GM12878 (cell line): ENCODE results near the gene CFL2. TPM values are rescaled to one million over a fixed set of nuclear protein-coding genes. Genes with fewer than 3 reads are reported as not detected.

Source experiments
- ATAC-seq: fragments of 200-7000 bp; cut with Tn5 transposase; 3 replicates; pipeline ENCODE4 v1.9.1; 2020; ENCODE audit warnings: mild to moderate bottlenecking, moderate library complexity
- BruUV-seq: library from RNA; stranded (reverse); fragments of 400-500 nt; replicated peaks from 2 replicates; lab custom pipeline; 2021; lab: Mats Ljungman, UMichigan
- CTCF ChIA-PET: fragments of 300-600 bp; sonication (Branson Sonifier 250); formaldehyde crosslinking; extraction: SDS; loops from one replicate; lab custom pipeline; 2021; ENCODE audit warnings: inconsistent platforms; lab: Yijun Ruan, JAX
- POLR2A ChIA-PET: fragments of 350-600 bp; formaldehyde crosslinking; extraction: SDS; loops from one replicate; lab custom pipeline; 2021; ENCODE audit warnings: inconsistent platforms; lab: Charles Lee
- RAD21 ChIA-PET: fragments of 300-600 bp; sonication (Branson Sonifier 250); formaldehyde crosslinking; loops from one replicate; lab custom pipeline; 2023; ENCODE audit warnings: antibody characterized with exemption; ENCODE audit not compliant: unreplicated experiment; lab: Charles Lee
- SMC1A ChIA-PET: fragments of 300-600 bp; sonication (Branson Sonifier 250); formaldehyde crosslinking; loops from one replicate; lab custom pipeline; 2023; ENCODE audit not compliant: unreplicated experiment, uncharacterized antibody; lab: Charles Lee
- DNase-seq: peaks from one replicate; pipeline ENCODE4 v3.0.0-alpha.2; 2011; ENCODE audit warnings: low read depth, low spot score
- FAIRE-seq: peaks from 3 replicates; lab custom pipeline; 2011; peaks lifted over from hg19 to GRCh38; lab: Jason Lieb, UNC
- H2AFZ ChIP-seq: 2 replicates; pipeline ENCODE4 v1.6.0; 2011; ENCODE audit warnings: low read depth, low read length, control low read depth; ENCODE audit not compliant: control insufficient read depth
- H3K27ac ChIP-seq: 2 replicates; pipeline ENCODE4 v1.5.1; 2011; ENCODE audit warnings: control low read depth; ENCODE audit not compliant: control insufficient read depth, insufficient read depth
- H3K27me3 ChIP-seq, 2 experiments: replicated peaks in 1 of 2; 2 replicates each; pipeline versions ENCODE4 v1.6.0 to v1.6.1; 2011; ENCODE audit warnings: low read length in 1 of 2; ENCODE audit not compliant: control insufficient read depth in 2 of 2, insufficient read depth in 2 of 2
- H3K36me3 ChIP-seq, 2 experiments: 2 replicates each; pipeline ENCODE4 v1.5.1; 2011; ENCODE audit warnings: low read length in 1 of 2; ENCODE audit not compliant: control insufficient read depth in 2 of 2, insufficient read depth in 2 of 2
- H3K4me1 ChIP-seq: 2 replicates; pipeline ENCODE4 v1.6.1; 2011; ENCODE audit warnings: mild to moderate bottlenecking, low read length, moderate library complexity, mixed read lengths; ENCODE audit not compliant: control insufficient read depth, insufficient read depth
- H3K4me2 ChIP-seq: 2 replicates; pipeline ENCODE4 v1.6.0; 2011; ENCODE audit warnings: control low read depth; ENCODE audit not compliant: control insufficient read depth, insufficient read depth
- H3K4me3 ChIP-seq: fragments of 200-600 bp; sonication (generic); 2 replicates; pipeline ENCODE4 v1.5.1; 2016
- H3K79me2 ChIP-seq: 2 replicates; pipeline ENCODE4 v1.6.0; 2011; ENCODE audit warnings: low read length; ENCODE audit not compliant: control insufficient read depth, insufficient read depth
- H3K9ac ChIP-seq: 2 replicates; pipeline ENCODE4 v1.8.0; 2011; ENCODE audit warnings: low read length, control low read depth, mixed read lengths; ENCODE audit not compliant: control insufficient read depth, insufficient read depth
- H3K9me3 ChIP-seq: replicated peaks from 3 replicates; pipeline ENCODE4 v1.5.1; 2011; ENCODE audit warnings: mild to moderate bottlenecking, low read length; ENCODE audit not compliant: control insufficient read depth, insufficient read depth
- H4K20me1 ChIP-seq: 2 replicates; pipeline ENCODE4 v1.6.0; 2011; ENCODE audit not compliant: control insufficient read depth, insufficient read depth
- ASH2L ChIP-seq: fragments of 300-600, 200-600 bp; sonication (generic); IDR thresholded peaks from 2 replicates; pipeline ENCODE4 v1.6.1; 2017; ENCODE audit warnings: low read depth, mild to moderate bottlenecking, borderline replicate concordance
- FOXK2 ChIP-seq: fragments of 450-650 bp; IDR thresholded peaks from 2 replicates; pipeline ENCODE4 v1.6.1; 2017; ENCODE audit warnings: mild to moderate bottlenecking, moderate library complexity
- HDAC2 ChIP-seq: fragments of 200-600 bp; sonication (generic); IDR thresholded peaks from 2 replicates; pipeline ENCODE4 v1.6.1; 2017
- NFXL1 ChIP-seq: fragments of 450-650 bp; IDR thresholded peaks from 2 replicates; pipeline ENCODE4 v1.6.1; 2017; ENCODE audit warnings: antibody characterized with exemption, mild to moderate bottlenecking, borderline replicate concordance
- NFYB ChIP-seq: IDR thresholded peaks from 2 replicates; pipeline ENCODE4 v1.6.1; 2011; ENCODE audit warnings: low read depth, mild to moderate bottlenecking, low read length, improper control_type of control experiment, moderate library complexity; ENCODE audit not compliant: insufficient read depth
- NKRF ChIP-seq: fragments of 450-650 bp; conservative IDR thresholded peaks from 2 replicates; pipeline ENCODE4 v1.6.1; 2017; ENCODE audit warnings: mild to moderate bottlenecking, moderate library complexity
- POLR2AphosphoS5 ChIP-seq: IDR thresholded peaks from 2 replicates; pipeline ENCODE4 v1.6.1; 2011; ENCODE audit warnings: mild to moderate bottlenecking, low read length, inconsistent platforms
- PRDM15 ChIP-seq: fragments of 450-650 bp; formaldehyde crosslinking; IDR thresholded peaks from 2 replicates; pipeline ENCODE4 v1.4.0; 2020; ENCODE audit warnings: mild to moderate bottlenecking, moderate library complexity
- SIX5 ChIP-seq: IDR thresholded peaks from 2 replicates; pipeline ENCODE4 v1.6.1; 2011; ENCODE audit warnings: mild to moderate bottlenecking, low read depth, low read length, moderate library complexity; ENCODE audit not compliant: severe bottlenecking
- SP1 ChIP-seq: IDR thresholded peaks from one replicate; pipeline ENCODE4 v1.6.1; 2011; ENCODE audit warnings: low read depth, low read length
- SREBF2 ChIP-seq: IDR thresholded peaks from 2 replicates; pipeline ENCODE4 v1.6.1; 2012; ENCODE audit warnings: mild to moderate bottlenecking, low read length
- STAT3 ChIP-seq: IDR thresholded peaks from 2 replicates; pipeline ENCODE4 v1.6.1; 2011; ENCODE audit warnings: low read depth, low read length, improper control_type of control experiment
- WRNIP1 ChIP-seq: IDR thresholded peaks from 2 replicates; pipeline ENCODE4 v1.6.1; 2011; ENCODE audit warnings: low read depth, low read length, improper control_type of control experiment, borderline replicate concordance
- ZBED1 ChIP-seq: IDR thresholded peaks from 2 replicates; pipeline ENCODE4 v1.6.1; 2016; ENCODE audit warnings: borderline replicate concordance
- ZNF274 ChIP-seq: IDR thresholded peaks from one replicate; pipeline ENCODE4 v1.8.0; 2011; ENCODE audit not compliant: insufficient read length, insufficient read depth
- WGBS: methylation state at CpG from one replicate; pipeline ENCODE4 v1.1.6; 2016; ENCODE audit warnings: low lambda C conversion rate; ENCODE audit not compliant: insufficient replicate concordance, insufficient coverage; ENCODE audit errors: missing lambda C conversion rate; 5-methylcytosine and 5-hydroxymethylcytosine counted together
- in situ Hi-C: fragments of 300-500 bp; cut with MboI; formaldehyde crosslinking; loops from 9 replicates; pipeline ENCODE4 v1.14.3; 2018; ENCODE audit warnings: mixed read lengths
- intact Hi-C: fragments of 100-400 bp; cut with micrococcal nuclease; formaldehyde crosslinking; loops from one replicate; pipeline ENCODE4 v1.14.2; 2022; ENCODE audit not compliant: unreplicated experiment
- polyA plus RNA-seq, 11 experiments: library from polyadenylated mRNA; depleted of rRNA in 4 of 11; unstranded in 6 of 11; stranded (reverse) in 5 of 11; fragments of >200 nt; fragmentation: Nextera tagmentation in 4 of 11; fragmentation: Illumina TruSeq in 1 of 11; extraction: Ambion mirVana in 4 of 11; extraction: Trizol in 1 of 11; gene quantifications; 1 replicate in 1 of 11; 2 replicates in 10 of 11; pipeline versions ENCODE4 v1.2.1 to v1.2.3, GENCODE V29; 2011 to 2016; ENCODE audit warnings: inconsistent platforms in 2 of 11, missing spikeins in 2 of 11, low read depth in 1 of 11
- total RNA-seq, 4 experiments: library from RNA; depleted of rRNA in 3 of 4; stranded (reverse); fragments of >200 nt in 3 of 4; fragmentation: Illumina TruSeq in 1 of 4; extraction: Trizol in 1 of 4; gene quantifications; 2 replicates each; pipeline versions ENCODE4 v1.2.1 to v1.2.3, GENCODE V29; 2013 to 2021

CFL2 gene
- total and polyA plus RNA-seq, 10 of the 15 experiments (the other 5 are each of a cell fraction or from before 2014, with no cell fraction given), result 4.7 to 13.4 (median 8.4) TPM

- TF ChIP-seq FOXK2 (no peak), POLR2AphosphoS5 (no peak), SREBF2 (no peak), NKRF (no peak), STAT3 (no peak)
These were observed 35.0 kb upstream of the CFL2 start (continued) for GRCh38 chr14:34749408-34749807.

GRCh38 chr14:34742270-34743115 is 28.1 kb upstream of the CFL2 start:
- Histone ChIP-seq H3K27ac (no peak overlapping the region), H3K4me1 (no peaks in the 10 kb centered on the region), H3K4me2 (no peak overlapping the region), H3K9me3 (no peaks in the 10 kb centered on the region), H3K79me2 (no peaks in the 10 kb centered on the region), H2AFZ (no peak overlapping the region), H3K4me3 (no peak overlapping the region), H4K20me1 (no peaks in the 10 kb centered on the region), H3K27me3 (no peaks in the 10 kb centered on the region), H3K36me3 (no peaks in the 10 kb centered on the region), H3K9ac (no peak overlapping the region)
- TF ChIP-seq NFXL1 (no peak), ZNF274 (no peak), SP1 (no peak), ASH2L (no peak), PRDM15 (no peak), SIX5 (no peak), NFYB (no peak), WRNIP1 (no peak), ZBED1 (no peak), HDAC2 (no peak)
- FAIRE-seq, result no peak
- 57% methylated on average over 8 of the region's 8 CpGs for WGBS
- ChIA-PET CTCF (interaction anchor here (1.0 kb wide), 1 partner anchor 18 kb away, joined by 3 read pairs; no protein-coding TSS in a partner anchor), SMC1A (interaction anchor here (1.2 kb wide), 1 partner anchor 18 kb away, joined by 3 read pairs; no protein-coding TSS in a partner anchor), RAD21 (no interaction called here), POLR2A (no interaction called here)
- DNase-seq, result no peak
- intact Hi-C loops (no loop called here), in situ Hi-C loops (no loop called here)
- no TSS peak for BruUV-seq
- no peak for ATAC-seq
